K562 (cell line): ENCODE data around the gene TLCD1. TPM values are rescaled to one million over a fixed set of nuclear protein-coding genes. Genes with fewer than 3 reads are reported as not detected.
A peak's percentile ranks its signal among the peaks of the same experiment; 100 is the strongest.

ENCODE experiments used
- ATAC-seq: fragments of 200-7000 bp; cut with Tn5 transposase; 3 replicates; pipeline ENCODE4 v1.9.1; 2020; ENCODE audit warnings: moderate library complexity
- BruUV-seq: library from RNA; stranded (reverse); fragments of 400-500 nt; replicated peaks from 2 replicates; lab custom pipeline; 2021; lab: Mats Ljungman, UMichigan
- CTCF ChIA-PET: fragments of 300-600 bp; formaldehyde crosslinking; extraction: SDS; loops from one replicate; lab custom pipeline; 2021; ENCODE audit warnings: low intra/inter-chr PET ratio; lab: Yijun Ruan, JAX
- POLR2A ChIA-PET: fragments of 300-600, 350-650 bp; sonication (Branson Sonifier 250); formaldehyde crosslinking; extraction: SDS; loops from one replicate; lab custom pipeline; 2021; ENCODE audit warnings: antibody characterized with exemption, inconsistent platforms; lab: Yijun Ruan, JAX
- DNase-seq, 4 experiments: peaks; one replicate each; pipeline versions ENCODE4 v3.0.0 to v3.0.0-alpha.2; 2011 to 2018; ENCODE audit warnings: low spot score in 3 of 4, mixed read lengths in 3 of 4; ENCODE audit errors: extremely low read depth in 1 of 4
- FAIRE-seq: peaks from 2 replicates; lab custom pipeline; 2011; peaks lifted over from hg19 to GRCh38; lab: Jason Lieb, UNC
- H2AFZ ChIP-seq: 2 replicates; pipeline ENCODE4 v1.6.0; 2011; ENCODE audit warnings: low read depth, low read length, control low read depth, inconsistent platforms
- H3K27ac ChIP-seq: fragments of 200-600 bp; 3 replicates; pipeline ENCODE4 v1.8.0; 2011; ENCODE audit warnings: low read depth, mild to moderate bottlenecking, control low read depth, inconsistent platforms, low read length, moderate library complexity, mixed read lengths; ENCODE audit errors: extremely low read depth
- H3K27me3 ChIP-seq, 2 experiments: fragments of 300-600 bp in 1 of 2; 2 replicates in 1 of 2; 3 replicates in 1 of 2; pipeline versions ENCODE4 v1.6.0 to v1.8.0; 2011; ENCODE audit warnings: inconsistent platforms in 2 of 2, low read length in 2 of 2, mild to moderate bottlenecking in 1 of 2, mixed read lengths in 1 of 2, moderate library complexity in 1 of 2; ENCODE audit not compliant: control insufficient read depth in 2 of 2, insufficient read depth in 2 of 2
- H3K36me3 ChIP-seq: fragments of 300-600 bp; 3 replicates; pipeline ENCODE4 v1.8.0; 2011; ENCODE audit warnings: mild to moderate bottlenecking, low read length, inconsistent platforms; ENCODE audit not compliant: control insufficient read depth, insufficient read depth
- H3K4me1 ChIP-seq, 2 experiments: fragments of 200-600 bp in 1 of 2; replicated peaks in 1 of 2; 2 replicates in 1 of 2; 3 replicates in 1 of 2; pipeline versions ENCODE4 v1.5.1 to v1.8.0; 2011; ENCODE audit warnings: inconsistent platforms in 2 of 2, low read length in 2 of 2, mild to moderate bottlenecking in 1 of 2, mixed read lengths in 1 of 2, moderate library complexity in 1 of 2; ENCODE audit not compliant: control insufficient read depth in 2 of 2, insufficient read depth in 2 of 2
- H3K4me2 ChIP-seq: 2 replicates; pipeline ENCODE4 v1.6.1; 2011; ENCODE audit warnings: low read length, control low read depth, inconsistent platforms, mixed read lengths; ENCODE audit not compliant: insufficient read depth
- H3K4me3 ChIP-seq: fragments of 200-600 bp; sonication (generic), shearing (Covaris generic); 2 replicates; pipeline ENCODE4 v1.5.1; 2016; ENCODE audit warnings: control low read depth, inconsistent platforms
- H3K79me2 ChIP-seq: fragments of 200-600 bp; 3 replicates; pipeline ENCODE4 v1.8.0; 2011; ENCODE audit warnings: low read length, inconsistent platforms; ENCODE audit not compliant: control insufficient read depth, insufficient read depth
- H3K9ac ChIP-seq, 2 experiments: 2 replicates each; pipeline versions ENCODE4 v1.6.0 to v1.6.1; 2011; ENCODE audit warnings: low read depth in 2 of 2, low read length in 2 of 2, control low read depth in 1 of 2, inconsistent platforms in 1 of 2, mild to moderate bottlenecking in 1 of 2, mixed read lengths in 1 of 2; ENCODE audit not compliant: insufficient read depth in 1 of 2
- H3K9me1 ChIP-seq: one replicate; pipeline ENCODE4 v1.6.0; 2011; ENCODE audit warnings: inconsistent platforms, mild to moderate bottlenecking, low read length, moderate library complexity; ENCODE audit not compliant: control insufficient read depth, insufficient read depth
- H3K9me3 ChIP-seq: replicated peaks from 2 replicates; pipeline ENCODE4 v1.5.1; 2011; ENCODE audit warnings: low read depth, low read length, inconsistent platforms; ENCODE audit not compliant: control insufficient read depth, insufficient read depth
- H4K20me1 ChIP-seq: replicated peaks from 2 replicates; pipeline ENCODE4 v1.6.1; 2011; ENCODE audit warnings: low read length, inconsistent platforms, mixed read lengths; ENCODE audit not compliant: control insufficient read depth, insufficient read depth
- ATF2 ChIP-seq: sonication (generic); formaldehyde crosslinking; IDR thresholded peaks from 2 replicates; pipeline ENCODE4 v1.8.1; 2022; ENCODE audit warnings: missing genetic modification reagents
- E2F3 ChIP-seq: fragments of 250-450 bp; sonication (Bioruptor Pico); IDR thresholded peaks from 2 replicates; pipeline ENCODE4 v1.4.0; 2020; ENCODE audit warnings: mild to moderate bottlenecking
- SMAD2 ChIP-seq: fragments of 150-350 bp; IDR thresholded peaks from 2 replicates; pipeline ENCODE4 v1.6.1; 2014; ENCODE audit warnings: low read depth, mild to moderate bottlenecking, low read length
- SRSF7 ChIP-seq: fragments of 200-400 bp; formaldehyde crosslinking; optimal IDR thresholded peaks from 2 replicates; pipeline ENCODE3; 2017; ENCODE audit warnings: mild to moderate bottlenecking, low read depth, low read length
- ZBTB40 ChIP-seq, 2 experiments: fragments of 450-650 bp in 1 of 2; sonication (generic) in 1 of 2; formaldehyde crosslinking in 1 of 2; IDR thresholded peaks; 2 replicates each; pipeline versions ENCODE4 v1.7.1 to v1.9.0; 2016 to 2022; ENCODE audit warnings: inconsistent platforms in 1 of 2, mild to moderate bottlenecking in 1 of 2, missing genetic modification reagents in 1 of 2
- WGBS: fragments of 100-300 bp; shearing (Covaris generic); methylation state at CpG from one replicate; pipeline ENCODE4 v1.1.6; 2016; ENCODE audit warnings: low coverage, mixed read lengths; ENCODE audit not compliant: insufficient coverage; ENCODE audit errors: missing lambda C conversion rate; 5-methylcytosine and 5-hydroxymethylcytosine counted together
- in situ Hi-C: fragments of 300-500 bp; cut with MboI; formaldehyde crosslinking; loops from 4 replicates; pipeline ENCODE4 v1.15.0; 2018; ENCODE audit warnings: inconsistent platforms, mixed read lengths
- intact Hi-C: fragments of 100-400 bp; cut with micrococcal nuclease; formaldehyde crosslinking; loops from 2 replicates; pipeline ENCODE4 v1.14.2; 2022
- polyA plus RNA-seq, 8 experiments: library from polyadenylated mRNA; depleted of rRNA in 4 of 8; stranded (reverse) in 5 of 8; unstranded in 3 of 8; fragments of >200 nt; fragmentation: Nextera tagmentation in 2 of 8; fragmentation: Illumina TruSeq in 1 of 8; extraction: Ambion mirVana in 2 of 8; extraction: Trizol in 1 of 8; gene quantifications; 2 replicates each; pipeline versions ENCODE4 v1.2.1 to v1.2.3, GENCODE V29; 2011 to 2014; ENCODE audit warnings: inconsistent platforms in 1 of 8, missing spikeins in 1 of 8
- total RNA-seq, 7 experiments: library from RNA; depleted of rRNA in 6 of 7; stranded (reverse); fragments of >200 nt in 6 of 7; fragmentation: Illumina TruSeq in 2 of 7; extraction: Trizol in 2 of 7; gene quantifications; 2 replicates each; pipeline versions ENCODE4 v1.2.1 to v1.2.3, GENCODE V29; 2011 to 2021; ENCODE audit warnings: low replicate concordance in 1 of 7

The TLCD1 gene
- total and polyA plus RNA-seq, 9 of the 15 experiments (the other 6 are each of a cell fraction or from before 2014, with no cell fraction given), result 6.8 to 37.7 (median 21.7) TPM

GRCh38 chr17:28720247-28720996 lies 5.6 kb downstream of the TLCD1 start:
- no peaks in the 10 kb centered on the region for H3K9me3 ChIP-seq
- peak overlapping the region; percentile 97 to 100 for H3K9ac ChIP-seq
- H3K9me1 ChIP-seq, result no peaks in the 10 kb centered on the region
- H3K4me1 ChIP-seq, result peaks cover 46 to 47% of the 10 kb centered on the region in 2 experiments
- in situ Hi-C loops (no loop called here), intact Hi-C loops (loop anchor here (10.0 kb wide), 1 partner anchor 394 kb away; no protein-coding TSS in a partner anchor)
- peak overlapping the region; percentile 95 for H3K27ac ChIP-seq
- peak overlapping the region; percentile 96 for H3K4me2 ChIP-seq
- peak overlapping the region; percentile 75 for H3K4me3 ChIP-seq
- peaks cover 47% of the 10 kb centered on the region for H4K20me1 ChIP-seq
- under 1% methylated on average over 26 of the region's 30 CpGs for WGBS
- H3K27me3 ChIP-seq, result 0 out of 5 replicates have a peak, but pooled peaks cover 0 to 6% of the 10 kb centered on the region in 2 experiments
- BruUV-seq, result TSS peak; percentile 76
- peak in 3 of 4 experiments; percentile 27 to 66 (median 30) for DNase-seq
- no peak overlapping the region for H2AFZ ChIP-seq
- FAIRE-seq, result no peak
- POLR2A ChIA-PET, result interaction anchor here (0.6 to 11.1 kb wide), 25 partner anchors 8 to 459 kb away, joined by 3 to 367 read pairs (median 4); partner anchors contain the start of genes ALDOC, BLTP2, FAM222B and MYO18A
- H3K36me3 ChIP-seq, result peaks cover 54% of the 10 kb centered on the region
- H3K79me2 ChIP-seq, result peaks cover 66% of the 10 kb centered on the region
- CTCF ChIA-PET, result interaction anchor here (1.2 to 2.1 kb wide), 3 partner anchors 30 to 75 kb away, joined by 3 to 10 read pairs (median 5); no protein-coding TSS in a partner anchor
- peak; percentile 6; the same call in 2 of the 3 replicates for ATAC-seq
- TF ChIP-seq SMAD2 (no peak), ZBTB40 (IDR thresholded peaks at IDR 0.05) (no peak), ZBTB40 (CRISPR knock-in tag; IDR thresholded peaks at IDR 0.05) (no peak), SRSF7 (no peak), E2F3 (CRISPR knock-in tag) (no peak), ATF2 (CRISPR knock-in tag) (no peak)
